H9 (cell line): ENCODE measurements around the gene ATF6. TPM values are rescaled to one million over a fixed set of nuclear protein-coding genes. Genes with fewer than 3 reads are reported as not detected.

ENCODE experiments used
- DNase-seq: peaks from one replicate; pipeline ENCODE4 v3.0.0-alpha.2; 2017
- H2AFZ ChIP-seq: one replicate; pipeline ENCODE4 v1.6.1; 2013; ENCODE audit warnings: mild to moderate bottlenecking, low read length, control low read depth, moderate library complexity
- H2AK5ac ChIP-seq: 2 replicates; pipeline ENCODE4 v1.6.1; 2013; ENCODE audit warnings: low read length, control low read depth, mixed read lengths; ENCODE audit not compliant: insufficient read length
- H2BK120ac ChIP-seq: one replicate; pipeline ENCODE4 v1.6.1; 2013; ENCODE audit warnings: low read depth, mild to moderate bottlenecking, low read length, control low read depth, inconsistent platforms; ENCODE audit not compliant: poor library complexity, severe bottlenecking
- H2BK12ac ChIP-seq: 2 replicates; pipeline ENCODE4 v1.6.1; 2013; ENCODE audit warnings: low read length, control low read depth, mixed read lengths, low read depth; ENCODE audit not compliant: insufficient read length
- H2BK15ac ChIP-seq: 2 replicates; pipeline ENCODE4 v1.6.1; 2013; ENCODE audit warnings: low read depth, low read length, control low read depth
- H2BK20ac ChIP-seq: one replicate; pipeline ENCODE4 v1.6.1; 2013; ENCODE audit warnings: low read depth, mild to moderate bottlenecking, low read length, control low read depth, inconsistent platforms; ENCODE audit not compliant: poor library complexity, severe bottlenecking
- H2BK5ac ChIP-seq: 2 replicates; pipeline ENCODE4 v1.6.1; 2013; ENCODE audit warnings: low read length, control low read depth, mixed read lengths; ENCODE audit not compliant: insufficient read length
- H3K14ac ChIP-seq: 2 replicates; pipeline ENCODE4 v1.6.1; 2013; ENCODE audit warnings: low read length, control low read depth; ENCODE audit not compliant: insufficient read depth
- H3K18ac ChIP-seq: 2 replicates; pipeline ENCODE4 v1.6.1; 2013; ENCODE audit warnings: low read depth, mild to moderate bottlenecking, mixed read lengths, low read length, control low read depth; ENCODE audit not compliant: insufficient read length
- H3K23ac ChIP-seq: 2 replicates; pipeline ENCODE4 v1.6.1; 2013; ENCODE audit warnings: low read length, control low read depth, mixed read lengths, low read depth; ENCODE audit not compliant: insufficient read length
- H3K23me2 ChIP-seq: 2 replicates; pipeline ENCODE4 v1.6.1; 2013; ENCODE audit warnings: low read depth, mild to moderate bottlenecking, mixed read lengths, low read length, control low read depth; ENCODE audit not compliant: insufficient read length, poor library complexity, severe bottlenecking
- H3K27ac ChIP-seq: 2 replicates; pipeline ENCODE4 v1.5.1; 2013; ENCODE audit warnings: low read length, control low read depth, mixed read lengths, low read depth; ENCODE audit not compliant: insufficient read length
- H3K27me3 ChIP-seq: 2 replicates; pipeline ENCODE4 v1.6.1; 2013; ENCODE audit warnings: low read length, control low read depth, inconsistent platforms; ENCODE audit not compliant: insufficient read depth
- H3K4ac ChIP-seq: 2 replicates; pipeline ENCODE4 v1.6.1; 2013; ENCODE audit warnings: low read depth, mild to moderate bottlenecking, control low read depth, inconsistent platforms, low read length, moderate library complexity
- H3K4me1 ChIP-seq: 2 replicates; pipeline ENCODE4 v1.6.1; 2013; ENCODE audit warnings: low read length, control low read depth, inconsistent platforms; ENCODE audit not compliant: insufficient read depth
- H3K4me2 ChIP-seq: 2 replicates; pipeline ENCODE4 v1.6.1; 2013; ENCODE audit warnings: low read length, control low read depth, mixed read lengths; ENCODE audit not compliant: insufficient read length, insufficient read depth
- H3K56ac ChIP-seq: 2 replicates; pipeline ENCODE4 v1.6.1; 2013; ENCODE audit warnings: low read depth, mild to moderate bottlenecking, mixed read lengths, low read length, control low read depth; ENCODE audit not compliant: insufficient read length
- H3K79me1 ChIP-seq: 2 replicates; pipeline ENCODE4 v1.6.1; 2013; ENCODE audit warnings: low read depth, mild to moderate bottlenecking, moderate library complexity, low read length, control low read depth, inconsistent platforms; ENCODE audit not compliant: insufficient read depth, poor library complexity, severe bottlenecking
- H3K79me2 ChIP-seq: 2 replicates; pipeline ENCODE4 v1.6.1; 2013; ENCODE audit warnings: low read length, control low read depth, inconsistent platforms; ENCODE audit not compliant: insufficient read depth
- H3K9ac ChIP-seq: 2 replicates; pipeline ENCODE4 v1.6.1; 2013; ENCODE audit warnings: low read length, control low read depth, mixed read lengths; ENCODE audit not compliant: insufficient read length; ENCODE audit errors: extremely low read depth
- H3K9me3 ChIP-seq: one replicate; pipeline ENCODE4 v1.6.1; 2013; ENCODE audit warnings: low read depth, low read length, inconsistent platforms; ENCODE audit not compliant: control insufficient read depth
- H3T11ph ChIP-seq: one replicate; pipeline ENCODE4 v1.6.1; 2013; ENCODE audit warnings: mild to moderate bottlenecking, low read length, control low read depth, inconsistent platforms
- H4K20me1 ChIP-seq: one replicate; pipeline ENCODE4 v1.6.1; 2013; ENCODE audit not compliant: control insufficient read depth, insufficient read length, insufficient read depth
- H4K5ac ChIP-seq: 2 replicates; pipeline ENCODE4 v1.6.1; 2013; ENCODE audit warnings: low read depth, mild to moderate bottlenecking, mixed read lengths, low read length, control low read depth; ENCODE audit not compliant: insufficient read length
- H4K8ac ChIP-seq: replicated peaks from 2 replicates; pipeline ENCODE4 v1.6.1; 2013; ENCODE audit warnings: low read length, control low read depth, mixed read lengths, low read depth; ENCODE audit not compliant: insufficient read length
- H4K91ac ChIP-seq: 2 replicates; pipeline ENCODE4 v1.6.1; 2013; ENCODE audit warnings: low read depth, mild to moderate bottlenecking, moderate library complexity, mixed read lengths, low read length, control low read depth; ENCODE audit not compliant: insufficient read length
- H3K27ac Mint-ChIP-seq, 3 experiments: 2 replicates in 2 of 3; 3 replicates in 1 of 3; pipeline ENCODE4 v1.8.0; 2020 to 2021; ENCODE audit warnings: mixed read lengths in 3 of 3, mild to moderate bottlenecking in 1 of 3, moderate library complexity in 1 of 3
- H3K27me3 Mint-ChIP-seq: 2 replicates; pipeline ENCODE4 v1.8.0; 2021; ENCODE audit warnings: low read depth, mild to moderate bottlenecking, moderate library complexity, mixed read lengths
- H3K36me3 Mint-ChIP-seq, 3 experiments: 2 replicates in 2 of 3; 3 replicates in 1 of 3; pipeline ENCODE4 v1.8.0; 2020 to 2021; ENCODE audit warnings: low read depth in 3 of 3, mixed read lengths in 3 of 3; ENCODE audit not compliant: insufficient read depth in 1 of 3
- H3K4me1 Mint-ChIP-seq, 2 experiments: 2 replicates each; pipeline ENCODE4 v1.8.0; 2020; ENCODE audit warnings: mixed read lengths in 2 of 2
- H3K4me3 Mint-ChIP-seq, 2 experiments: 2 replicates in 1 of 2; 3 replicates in 1 of 2; pipeline ENCODE4 v1.8.0; 2020 to 2021; ENCODE audit warnings: mild to moderate bottlenecking in 2 of 2, mixed read lengths in 2 of 2, moderate library complexity in 1 of 2
- H3K9me3 Mint-ChIP-seq, 2 experiments: 2 replicates in 1 of 2; 3 replicates in 1 of 2; pipeline ENCODE4 v1.8.0; 2020; ENCODE audit warnings: mild to moderate bottlenecking in 2 of 2, mixed read lengths in 2 of 2, moderate library complexity in 1 of 2
- CTCF ChIP-seq: fragments of 200-600 bp; sonication (generic); conservative IDR thresholded peaks from 3 replicates; pipeline ENCODE4 v1.8.0; 2021; ENCODE audit warnings: antibody characterized with exemption, mild to moderate bottlenecking
- WGBS: extraction: QIAGEN DNeasy Blood & Tissue Kit; methylation state at CpG from one replicate; pipeline ENCODE4 v1.1.7; 2013; ENCODE audit warnings: missing lambda C conversion rate, low lambda C conversion rate, mixed read lengths; ENCODE audit not compliant: insufficient read length; ENCODE audit errors: extremely low coverage; 5-methylcytosine and 5-hydroxymethylcytosine counted together
- total RNA-seq: library from RNA; stranded (reverse); gene quantifications from 2 replicates; pipeline ENCODE4 v1.2.1, GENCODE V29; 2021

The ATF6 gene
- total RNA-seq, 1 experiment from 2014 or later, result 11.2 TPM

GRCh38 chr1:161771161-161771560, 5.0 kb downstream of the ATF6 start:
- Mint-ChIP-seq H3K36me3 (no peaks in the 10 kb centered on the region), H3K9me3 (no peaks in the 10 kb centered on the region; a peak in 1 of 5 replicates), H3K4me3 (no peak overlapping the region), H3K27me3 (peaks cover 3% of the 10 kb centered on the region), H3K27ac (no peak overlapping the region), H3K4me1 (peaks cover 8 to 11% of the 10 kb centered on the region in 2 experiments; a peak in 3 of 4 replicates)
- Histone ChIP-seq H3K14ac (no peak overlapping the region), H3K27ac (no peak overlapping the region), H3T11ph (no peak overlapping the region), H4K20me1 (no peaks in the 10 kb centered on the region), H3K79me2 (no peaks in the 10 kb centered on the region; the same call in 1 of the 2 replicates), H2BK120ac (no peak overlapping the region), H2BK12ac (no peak overlapping the region), H2BK15ac (no peak overlapping the region), H4K5ac (no peak overlapping the region), H4K91ac (no peak overlapping the region), H3K56ac (no peak overlapping the region), H3K4me1 (no peaks in the 10 kb centered on the region; the same call in 1 of the 2 replicates), H2AFZ (no peak overlapping the region), H3K27me3 (no peaks in the 10 kb centered on the region), H3K18ac (no peak overlapping the region), H2BK5ac (no peak overlapping the region), H3K23me2 (peaks cover 5% of the 10 kb centered on the region), H3K9ac (no peak overlapping the region), H4K8ac (no peak overlapping the region), H2AK5ac (no peak overlapping the region), H2BK20ac (no peak overlapping the region), H3K23ac (no peak overlapping the region), H3K79me1 (no peaks in the 10 kb centered on the region), H3K4ac (no peak overlapping the region), H3K4me2 (no peak overlapping the region), H3K9me3 (no peaks in the 10 kb centered on the region)
- no peak for TF ChIP-seq CTCF
- no peak for DNase-seq
- WGBS, result no CpG with 5 or more reads among the region's 5 CpGs
